Amniotic stem cell (primary cell): ENCODE data around the gene RAD54L.
"Not testable (repeated sequence)": the region's sequence is repeated elsewhere in the genome, so short reads cannot be mapped to it uniquely, and the experiment has no call there.

Source experiments
- DNase-seq: peaks from one replicate; lab custom pipeline; 2025; lab: John Stamatoyannopoulos, UW

The RAD54L gene

DNA sequence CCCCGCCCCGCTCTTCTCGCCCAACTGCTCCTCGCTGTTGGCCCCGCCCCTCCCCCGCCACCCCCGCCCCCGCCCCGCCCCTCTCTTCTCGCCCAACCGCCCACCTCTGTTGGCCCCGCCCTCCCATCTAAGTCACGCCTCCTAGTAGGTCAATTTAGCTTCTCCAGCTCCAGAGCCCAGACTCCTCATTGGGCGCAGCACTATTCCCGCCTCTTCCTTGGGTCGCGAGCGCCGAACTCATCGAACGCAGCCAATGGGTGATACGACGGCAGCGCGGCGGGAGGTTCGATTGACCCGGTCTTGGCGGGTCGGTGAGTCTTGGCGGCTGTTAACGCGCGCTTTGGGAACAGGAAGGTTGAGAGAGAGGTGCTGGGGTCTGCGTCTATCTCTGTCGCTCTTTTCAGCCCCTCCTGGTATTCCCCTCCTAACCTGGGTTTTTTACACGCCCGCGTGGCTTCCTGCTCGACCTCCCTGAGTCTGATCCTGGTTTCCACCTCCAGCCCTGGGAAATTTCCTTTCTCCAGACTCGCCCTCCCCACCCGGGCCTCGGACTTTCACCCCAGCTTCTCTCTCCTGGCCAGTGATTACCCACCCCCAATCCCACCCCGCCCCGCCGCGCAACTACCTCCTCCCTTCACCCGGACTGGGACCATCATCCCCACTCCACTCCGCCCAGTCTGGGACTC is at the start of gene RAD54L:
TSS of gene RAD54L (plus strand) at position 328 of the 686 bp plus-strand sequence. CDS start 643 bp downstream, outside the sequence.
- DNase-seq: peak; percentile 99

DNA sequence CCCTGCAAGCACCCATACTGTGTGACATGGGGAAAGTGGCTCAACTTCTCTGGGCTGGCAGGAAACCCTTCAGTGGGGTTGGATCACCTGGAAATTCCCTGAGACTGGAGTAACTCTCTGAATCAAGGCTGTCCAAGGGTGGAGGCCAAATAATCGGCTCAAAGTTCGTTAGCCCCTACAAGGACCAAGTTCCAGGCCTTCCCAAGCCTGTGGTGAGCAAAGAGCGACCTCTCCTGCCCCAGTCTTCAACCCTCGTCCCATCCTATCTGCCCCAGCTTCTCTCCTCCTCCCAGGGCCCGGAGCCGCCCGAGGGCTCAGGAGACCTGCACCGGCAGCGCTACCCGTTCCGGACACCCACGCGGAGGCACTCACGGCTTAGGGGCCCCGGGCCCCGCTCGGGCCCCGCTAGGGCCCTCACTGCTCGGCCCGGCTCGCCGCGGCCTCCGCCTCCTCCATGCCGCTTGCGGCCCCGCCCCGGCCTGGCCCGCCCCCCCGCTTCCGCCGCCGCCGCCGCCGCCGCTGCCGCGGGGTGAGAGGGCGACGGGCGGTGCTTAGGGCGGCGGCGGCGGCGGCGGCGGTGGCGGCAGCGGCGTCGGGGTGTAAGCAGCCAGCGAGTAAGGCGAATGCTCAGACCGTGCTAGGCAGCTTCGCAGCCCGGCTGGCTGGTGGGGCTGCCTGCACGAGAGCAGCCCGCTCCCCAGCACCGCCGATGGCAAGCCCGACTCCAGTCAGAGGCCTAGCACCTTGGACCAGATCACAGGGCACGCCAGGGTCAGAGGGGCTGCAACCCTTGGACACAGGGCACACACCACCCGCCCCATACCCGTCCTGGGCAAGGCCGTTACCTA is 49.4 kb upstream of the RAD54L start, which contains the start of gene POMGNT1:
TSS of gene POMGNT1 (minus strand) at position 471 of the 848 bp plus-strand sequence. CDS start 613 bp downstream, outside the sequence.
- DNase-seq: peak; percentile 28

DNA sequence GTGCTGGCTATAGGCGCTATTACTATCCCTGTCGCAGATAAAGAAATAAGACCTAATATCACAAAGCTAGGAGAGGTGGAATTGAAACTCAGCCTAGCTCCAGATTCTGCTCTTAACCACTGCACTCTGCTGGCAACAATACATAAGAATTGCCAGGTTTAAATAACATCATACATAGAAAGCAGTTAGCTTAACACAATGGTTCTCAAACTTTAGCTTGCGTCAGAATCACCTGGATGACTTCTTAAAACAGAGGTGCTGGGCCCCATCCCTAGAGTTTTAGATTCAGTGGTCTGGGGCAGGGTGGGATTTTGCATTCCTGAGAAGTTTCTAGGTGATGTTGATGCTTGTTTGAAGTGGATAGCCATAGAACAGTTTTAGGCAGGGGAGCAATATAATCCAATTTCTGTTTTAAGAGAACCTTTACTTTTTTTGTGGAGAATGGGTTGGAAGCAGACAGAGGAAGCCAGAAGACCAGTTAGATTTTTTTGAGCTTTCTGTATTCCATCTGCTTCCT is 48.3 kb upstream of the RAD54L start:
- no peak for DNase-seq

DNA sequence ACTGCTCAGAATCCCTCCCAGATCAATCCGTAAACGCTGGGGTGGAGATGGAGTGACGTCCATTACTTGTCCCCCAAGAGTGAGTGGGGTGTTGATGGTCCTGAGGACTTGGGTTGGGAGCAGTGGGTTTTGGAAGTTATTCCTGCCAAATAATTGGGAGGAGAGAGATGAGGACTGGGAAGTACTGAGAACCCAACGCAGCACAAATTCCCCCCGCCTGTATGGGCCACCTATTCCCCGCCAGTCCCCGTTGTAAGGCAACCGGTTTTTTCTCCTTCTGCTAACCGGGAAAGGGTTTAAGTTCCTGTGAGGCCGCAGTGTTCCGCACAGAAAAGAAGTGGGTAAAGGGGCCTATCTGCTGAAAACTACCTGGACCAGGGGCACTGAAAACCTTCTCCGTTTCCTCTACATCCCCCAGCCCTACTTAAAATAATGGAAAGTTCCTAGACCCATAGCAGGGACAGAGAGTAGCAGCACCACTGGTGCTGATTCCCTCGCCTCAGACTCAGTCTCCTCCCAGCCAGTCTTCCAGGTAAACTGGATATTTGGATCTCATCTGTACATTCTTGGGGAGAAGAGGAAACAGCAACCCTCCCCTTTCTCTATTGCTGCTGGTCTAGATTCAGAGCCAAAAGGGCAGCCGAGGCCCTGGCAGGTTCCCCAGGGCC is 43.7 kb upstream of the RAD54L start:
- DNase-seq: no peak

DNA sequence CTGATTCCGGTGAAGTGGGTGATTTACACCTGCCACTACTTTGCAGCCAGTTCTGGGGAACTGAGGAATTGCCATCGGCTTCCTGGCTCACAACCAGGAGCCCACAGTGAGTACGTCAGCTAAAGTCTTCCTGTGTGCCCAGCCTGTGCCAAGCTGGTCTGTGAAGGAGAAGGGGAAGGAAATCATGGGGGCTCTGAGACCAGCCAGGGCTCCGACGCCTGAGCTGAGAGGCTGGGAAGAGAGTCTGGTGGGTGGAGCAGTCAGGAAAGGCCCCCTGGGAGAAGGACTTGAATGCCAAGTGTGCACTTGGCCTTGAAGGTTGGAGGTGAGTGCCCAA is 43.2 kb upstream of the RAD54L start:
- no peak for DNase-seq

DNA sequence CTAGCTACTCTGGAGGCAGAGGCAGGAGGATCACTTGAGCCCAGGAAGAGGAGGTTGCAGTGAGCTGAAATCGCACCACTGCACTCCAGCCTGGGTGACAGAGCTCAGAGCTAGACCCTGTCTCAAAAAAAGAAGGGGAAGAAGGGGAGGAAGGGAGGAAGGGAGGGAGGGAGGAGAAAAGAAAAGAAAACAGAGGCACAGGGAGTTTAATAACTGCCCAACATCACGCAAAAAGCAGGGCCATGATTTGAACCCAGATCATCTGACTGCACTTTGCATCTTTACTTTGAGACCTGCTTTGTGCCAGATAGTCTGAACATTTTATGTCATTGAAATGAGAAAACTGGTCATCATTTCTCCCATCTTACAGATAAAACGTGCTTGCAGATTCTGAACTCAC is 42.4 kb upstream of the RAD54L start:
- DNase-seq: no peak

DNA sequence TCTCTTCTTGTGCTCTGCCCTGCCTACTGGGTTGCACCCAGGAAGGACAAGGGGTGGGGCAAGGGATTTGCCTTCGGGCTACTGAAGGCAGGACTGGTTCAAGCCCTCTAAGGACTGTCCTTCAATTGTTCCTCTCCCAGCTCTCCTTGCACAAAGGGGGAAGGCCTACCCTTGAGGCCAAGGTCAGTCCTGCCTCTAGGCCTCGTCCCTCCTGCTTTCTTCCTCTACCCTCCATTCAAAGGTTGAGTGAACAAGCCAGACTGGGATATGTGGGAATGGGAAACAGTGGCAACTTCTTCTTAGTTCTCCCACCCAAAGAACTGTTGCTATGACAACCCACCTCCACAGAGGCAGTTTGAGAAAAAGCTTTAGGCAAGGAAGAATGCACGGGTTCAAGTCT is 41.8 kb upstream of the RAD54L start:
- no peak for DNase-seq

DNA sequence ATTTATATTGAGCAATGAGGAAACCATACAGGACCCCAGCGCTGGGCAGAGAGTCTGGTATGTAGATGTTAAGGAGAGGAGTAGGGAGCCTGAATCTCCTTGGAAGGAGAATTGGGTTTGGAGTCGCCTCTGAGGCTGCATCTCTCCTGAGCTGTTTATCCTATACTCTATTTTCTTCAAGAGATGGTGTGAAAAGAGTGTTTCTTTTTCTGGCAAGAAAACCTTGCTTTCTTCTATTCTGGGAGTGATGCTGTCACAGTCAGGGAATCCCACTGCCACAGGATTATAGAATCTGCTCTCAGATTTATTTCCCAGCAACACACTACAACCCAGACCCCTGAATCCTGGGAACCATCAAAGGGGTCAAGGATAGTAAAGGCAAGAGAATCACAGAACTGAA is 41.2 kb upstream of the RAD54L start:
- DNase-seq: no peak

DNA sequence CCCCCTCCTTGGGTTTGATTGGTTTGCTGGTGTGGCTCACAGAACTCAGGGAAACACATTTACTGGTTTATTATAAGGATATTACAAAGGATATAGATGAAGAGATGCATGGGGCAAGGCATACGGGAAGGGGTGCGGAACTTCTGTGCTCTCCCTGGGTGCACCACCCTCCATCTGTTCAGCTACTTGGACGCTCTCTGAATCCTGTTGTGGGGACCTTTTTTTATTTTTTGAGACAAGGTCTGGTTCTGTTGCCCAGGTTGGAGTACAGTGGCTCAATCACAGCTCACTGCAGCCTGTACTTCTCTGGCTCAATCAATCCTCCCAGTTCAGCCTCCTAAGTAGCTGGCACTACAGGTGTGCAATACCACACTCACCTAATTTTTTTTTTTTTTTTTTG is 37.0 kb upstream of the RAD54L start:
- no peak for DNase-seq

DNA sequence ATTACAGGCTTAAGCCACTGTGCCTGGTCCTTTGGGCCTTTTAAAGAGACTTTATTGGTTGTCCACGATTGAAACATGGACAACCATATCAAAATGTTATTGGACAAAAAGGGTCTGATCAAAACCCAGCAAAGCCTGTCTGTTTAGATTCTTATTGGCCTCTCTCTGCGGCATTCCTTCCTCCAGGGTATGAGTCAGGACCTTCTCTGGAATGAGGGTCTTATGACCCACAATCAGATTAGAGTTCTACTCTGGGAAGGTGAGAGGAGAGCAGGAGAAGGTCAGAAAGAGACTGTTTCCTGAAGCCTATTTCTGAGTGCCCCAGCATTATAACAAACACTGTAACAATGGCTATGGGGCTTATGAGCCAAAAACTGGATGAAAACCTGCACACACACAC is 36.5 kb upstream of the RAD54L start:
- no peak for DNase-seq

DNA sequence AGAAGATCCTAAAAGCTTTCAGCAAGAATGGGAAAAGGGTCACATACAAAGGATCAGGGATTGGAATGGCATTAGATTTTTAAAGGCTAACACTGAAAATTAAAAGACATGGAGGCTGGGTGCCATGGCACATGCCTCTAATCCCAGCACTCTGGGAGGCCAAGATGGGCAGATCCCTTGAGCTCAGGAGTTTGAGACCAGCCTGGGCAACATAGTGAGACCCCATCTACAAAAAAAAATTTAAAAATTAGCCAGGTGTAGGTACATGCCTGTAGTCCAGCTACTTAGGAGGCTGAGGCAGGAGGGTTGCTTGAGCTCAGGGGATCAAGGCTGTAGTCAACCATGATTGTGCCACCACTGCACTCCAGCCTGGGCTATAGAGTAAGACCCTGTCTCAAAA is 32.1 kb upstream of the RAD54L start:
- no peak for DNase-seq

DNA sequence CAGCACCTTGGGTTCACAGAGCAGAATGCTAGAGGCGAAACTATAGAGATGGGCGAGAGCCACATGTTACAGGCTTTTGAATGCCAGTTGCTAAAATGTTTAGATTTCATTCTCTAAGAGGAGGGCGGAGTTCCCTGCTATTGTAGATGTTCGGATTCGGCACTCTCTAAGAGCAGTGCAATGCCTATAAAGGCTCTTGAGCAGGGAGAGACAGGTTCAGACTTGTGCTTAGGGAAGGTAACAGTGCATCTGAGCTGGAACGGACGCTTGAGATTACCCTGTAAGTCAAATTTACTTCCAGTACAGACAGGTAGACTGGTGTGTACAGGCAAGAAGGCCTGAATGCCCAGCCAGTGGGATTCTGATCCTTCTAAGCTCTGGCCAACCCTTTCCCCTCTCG is 29.1 kb upstream of the RAD54L start:
- DNase-seq: no peak

DNA sequence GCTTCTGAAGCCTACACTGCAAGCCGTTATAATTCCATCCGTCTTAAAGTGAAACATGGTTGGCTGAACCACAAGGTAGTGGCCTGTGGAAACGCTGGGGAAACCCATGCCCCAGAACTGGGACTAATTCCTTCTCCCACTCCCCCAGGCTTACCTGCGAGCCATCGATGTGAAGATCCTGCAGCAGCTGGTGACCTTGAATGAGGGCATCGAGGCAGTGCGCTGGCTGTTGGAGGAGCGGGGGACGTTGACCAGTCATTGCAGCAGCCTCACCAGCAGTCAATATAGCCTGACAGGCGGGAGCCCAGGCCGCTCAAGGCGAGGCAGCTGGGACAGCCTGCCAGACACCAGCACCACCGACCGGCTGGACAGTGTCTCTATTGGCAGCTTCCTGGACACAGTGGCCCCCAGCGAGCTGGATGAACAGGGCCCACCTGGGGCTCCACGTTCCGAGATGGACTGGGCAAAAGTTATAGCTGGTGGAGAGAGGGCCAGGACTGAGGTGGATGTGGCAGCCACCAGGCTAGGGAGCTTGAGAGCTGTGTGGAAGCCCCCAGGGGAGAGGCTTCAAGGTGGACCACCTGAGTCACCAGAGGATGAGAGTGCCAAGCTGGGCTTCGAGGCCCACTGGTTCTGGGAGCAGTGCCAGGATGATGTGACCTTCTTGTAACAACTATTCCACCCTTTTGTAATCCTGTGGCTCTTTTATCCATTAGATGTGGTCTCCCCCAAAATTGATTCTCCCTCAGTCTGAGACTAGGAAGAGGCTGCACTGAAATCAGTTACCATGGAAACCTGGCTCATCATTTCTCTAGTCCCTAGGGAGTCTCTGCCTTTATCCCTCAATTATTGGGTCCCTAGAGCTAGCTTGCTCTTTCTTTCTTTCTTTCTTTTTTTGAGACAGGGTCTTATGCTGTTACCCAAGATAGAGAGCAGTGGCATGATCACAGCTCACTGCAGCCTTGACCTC is 27.7 kb upstream of the RAD54L start:
- no peak for DNase-seq

DNA sequence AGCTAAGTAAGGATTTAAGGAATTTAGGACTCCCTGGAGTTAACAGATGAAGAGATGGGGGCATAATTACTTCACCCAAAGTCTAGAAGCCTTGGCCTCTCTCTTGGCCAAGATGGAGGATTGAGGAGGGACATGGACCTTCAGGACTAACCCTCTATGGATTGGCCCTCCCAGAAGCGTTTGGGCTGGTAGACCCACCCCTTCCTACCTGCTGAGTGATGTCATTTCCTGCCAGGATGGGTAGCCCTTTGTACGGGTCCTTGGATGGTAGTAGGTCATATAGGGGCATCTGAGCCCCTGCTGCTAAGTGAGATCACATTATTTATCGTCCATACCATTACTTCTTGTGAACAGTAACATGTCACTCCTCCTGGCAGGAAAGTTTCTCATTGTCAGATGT is 26.8 kb upstream of the RAD54L start:
- DNase-seq: no peak

DNA sequence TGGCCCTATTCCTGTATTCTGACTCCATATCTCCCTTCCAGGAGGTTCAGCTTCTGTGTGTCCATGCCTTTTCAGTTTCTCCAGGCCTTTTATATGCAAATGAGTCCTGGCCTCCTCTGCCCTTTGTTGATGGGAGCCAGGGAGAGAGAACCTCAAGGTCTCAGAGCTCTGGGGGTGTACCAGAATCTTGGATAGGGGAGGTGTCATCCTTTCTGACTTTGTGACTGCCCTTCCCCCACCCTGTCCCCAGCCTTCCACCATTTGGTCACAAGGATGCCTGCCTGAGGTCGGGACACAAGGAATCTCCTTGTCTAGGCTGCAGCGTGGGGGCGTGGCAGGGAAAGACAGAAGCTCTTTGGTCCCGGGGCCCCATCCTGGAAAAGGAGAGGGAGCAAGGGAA is 25.8 kb upstream of the RAD54L start:
- DNase-seq: no peak

DNA sequence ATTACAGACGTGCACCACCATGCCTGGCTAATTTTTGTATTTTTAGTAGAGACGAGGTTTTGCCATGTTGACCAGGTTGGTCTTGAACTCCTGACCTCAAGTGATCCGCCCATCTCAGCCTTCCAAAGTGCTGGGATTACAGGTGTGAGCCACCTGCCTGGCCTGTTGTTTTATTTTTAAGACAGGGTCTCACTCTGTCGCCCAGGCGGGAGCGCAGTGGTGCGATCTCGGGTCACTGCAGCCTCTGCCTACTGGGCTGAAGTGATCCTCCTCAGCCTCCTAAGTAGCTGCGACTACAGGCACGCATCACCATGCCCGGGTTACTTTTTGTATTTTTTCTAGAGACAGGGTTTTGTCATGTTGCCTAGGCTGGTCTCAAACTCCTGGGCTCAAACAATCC is 24.5 kb upstream of the RAD54L start:
- DNase-seq: not testable (repeated sequence)

DNA sequence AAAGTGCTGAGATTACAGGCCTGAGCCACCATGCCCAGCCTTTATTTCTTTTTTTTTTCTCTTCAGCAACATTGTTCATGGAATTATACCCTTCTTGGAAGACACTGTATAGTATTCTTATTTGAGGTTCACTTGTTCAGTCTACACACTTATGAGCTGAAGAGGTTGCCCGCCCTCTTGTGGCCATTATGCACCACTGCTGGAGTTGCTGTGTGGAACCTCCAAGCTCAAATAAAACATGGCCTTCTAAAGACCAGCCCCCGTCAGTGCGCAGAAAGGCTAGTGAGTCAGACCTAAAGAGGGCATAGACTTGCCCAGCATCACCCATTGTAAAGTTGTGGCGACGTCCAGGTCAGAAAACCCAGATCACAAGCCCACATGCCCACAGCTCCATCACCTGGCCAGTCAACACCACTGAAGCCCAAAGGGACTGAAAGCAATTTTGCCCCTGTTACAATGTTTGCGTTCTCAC is 24.1 kb upstream of the RAD54L start:
- DNase-seq: peak; percentile 89

DNA sequence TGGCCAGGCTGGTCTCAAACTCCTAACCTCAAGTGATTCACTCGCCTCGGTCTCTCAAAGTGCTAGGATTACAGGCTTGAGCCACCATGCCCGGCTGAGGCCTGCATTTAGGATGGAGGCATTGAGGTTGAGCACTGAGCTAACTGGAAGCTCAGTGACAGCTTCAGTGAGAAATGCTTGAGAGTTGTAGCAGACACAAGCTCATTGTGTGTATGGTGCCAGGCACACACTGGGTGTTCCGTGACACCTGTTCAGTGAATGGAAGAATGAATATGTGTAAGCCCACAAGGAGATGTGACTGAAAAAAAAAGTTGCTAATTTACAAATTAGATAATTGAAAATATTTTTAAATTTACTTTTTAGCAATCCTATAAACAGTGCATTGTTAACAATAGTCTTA is 22.6 kb upstream of the RAD54L start:
- DNase-seq: no peak

DNA sequence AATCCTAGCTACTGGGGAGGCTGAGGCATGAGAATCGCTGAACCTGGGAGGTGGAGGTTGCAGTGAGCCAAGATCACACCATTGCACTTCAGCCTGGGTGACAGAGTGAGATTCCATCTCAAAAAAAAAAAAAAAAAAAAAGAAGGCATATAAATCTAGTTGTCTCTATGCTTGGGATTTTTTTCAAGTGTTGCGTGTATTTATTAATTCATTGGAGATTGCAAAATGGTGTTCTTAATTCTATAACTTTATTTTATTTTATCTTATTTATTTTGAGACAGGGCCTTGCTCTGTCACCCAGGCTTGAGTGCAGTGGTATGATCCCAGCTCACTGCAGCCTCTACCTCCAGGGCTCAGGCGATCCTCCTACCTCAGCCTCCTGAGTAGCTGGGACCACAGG is 16.3 kb upstream of the RAD54L start:
- not testable (repeated sequence) for DNase-seq

DNA sequence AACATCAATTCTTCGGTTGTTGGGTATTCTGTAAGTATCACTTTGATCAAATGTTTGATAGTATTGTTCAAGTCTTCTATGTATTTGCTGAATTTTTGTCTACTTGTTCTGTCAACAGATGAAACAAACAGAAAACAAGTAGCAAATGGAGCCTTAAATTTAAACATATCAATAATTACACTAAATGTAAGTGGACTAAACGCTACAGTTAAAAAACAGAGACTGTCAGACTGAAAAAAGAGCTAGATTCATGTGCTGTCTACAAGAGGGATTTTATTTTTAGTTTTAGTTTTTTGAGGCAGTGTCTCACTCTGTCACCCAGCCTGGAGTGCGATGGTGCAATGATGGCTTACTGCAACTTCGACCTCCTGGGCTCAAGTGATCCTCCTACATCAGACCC is 10.7 kb upstream of the RAD54L start:
- no peak for DNase-seq

DNA sequence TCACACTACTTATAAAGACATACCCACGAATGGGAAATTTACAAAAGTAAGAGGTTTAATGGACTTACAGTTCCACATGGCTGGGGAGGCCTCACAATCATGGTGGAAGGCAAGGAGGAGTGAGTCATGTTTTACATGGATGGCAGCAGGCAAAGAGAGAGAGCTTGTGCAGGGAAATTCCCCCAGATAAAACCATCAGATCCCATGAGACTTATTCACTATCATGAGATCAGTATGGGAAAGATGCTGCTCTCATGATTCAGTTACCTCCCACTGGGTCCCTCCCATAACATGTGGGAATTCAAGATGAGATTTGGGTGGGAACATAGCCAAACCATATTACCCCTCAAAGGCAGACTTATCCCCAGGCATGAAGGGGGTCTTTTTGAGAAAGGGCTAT is 8.7 kb upstream of the RAD54L start:
- DNase-seq: not testable (repeated sequence)
